ENCODE measurements around the gene PLA2G2A.

The PLA2G2A gene

DNA sequence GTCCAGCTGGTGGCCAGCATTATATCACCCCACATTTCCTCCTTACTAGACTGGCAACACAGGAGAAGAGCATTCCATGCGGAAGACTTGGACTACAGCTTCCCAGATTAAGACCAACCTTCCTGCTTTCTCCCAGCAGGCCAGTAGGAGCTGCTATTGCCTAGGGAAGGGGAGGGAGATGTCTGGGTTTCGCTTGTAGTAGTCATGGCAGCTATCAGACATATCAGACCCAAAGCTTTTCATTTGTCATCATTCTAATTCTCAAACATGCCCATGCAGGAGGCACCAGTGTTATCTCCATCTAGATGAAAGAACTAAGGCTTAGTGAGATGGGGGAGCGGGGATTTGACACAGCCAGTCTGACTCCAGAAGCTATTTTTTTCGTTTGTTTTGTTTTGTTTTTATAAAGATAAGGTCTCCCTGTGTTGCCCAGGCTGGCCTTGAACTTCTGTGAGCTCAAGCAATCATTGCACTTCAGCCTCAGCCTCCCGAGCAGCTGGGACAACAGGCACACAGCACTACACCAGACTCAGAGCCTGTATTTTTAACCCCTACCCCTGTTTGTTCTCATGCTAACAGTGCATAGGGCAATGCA lies 4.5 kb downstream of the PLA2G2A start:
- in situ Hi-C loops (cut with HindIII; ENCODE audit: low sequenced_read_pairs): no loop called here

DNA sequence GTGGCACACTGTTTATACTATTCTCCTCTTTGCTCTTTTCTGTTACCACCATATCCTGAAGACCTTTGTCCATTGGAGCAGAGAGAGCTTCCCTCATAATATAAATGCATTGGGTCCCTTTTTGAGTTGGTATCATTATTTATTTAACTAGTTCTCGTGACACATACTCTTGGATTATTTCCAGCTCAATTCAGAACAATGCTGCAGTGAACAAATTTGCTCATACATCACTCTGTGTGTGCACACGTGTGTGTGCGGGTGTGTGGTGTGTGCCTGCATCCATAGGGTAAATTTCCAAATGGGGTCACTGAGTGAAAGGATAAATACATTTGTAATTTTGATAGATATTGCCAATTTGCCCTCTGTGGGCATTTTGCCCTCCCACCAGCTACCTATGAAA lies 5.8 kb downstream of the PLA2G2A start:
- in situ Hi-C loops (cut with HindIII; ENCODE audit: low sequenced_read_pairs): no loop called here

DNA sequence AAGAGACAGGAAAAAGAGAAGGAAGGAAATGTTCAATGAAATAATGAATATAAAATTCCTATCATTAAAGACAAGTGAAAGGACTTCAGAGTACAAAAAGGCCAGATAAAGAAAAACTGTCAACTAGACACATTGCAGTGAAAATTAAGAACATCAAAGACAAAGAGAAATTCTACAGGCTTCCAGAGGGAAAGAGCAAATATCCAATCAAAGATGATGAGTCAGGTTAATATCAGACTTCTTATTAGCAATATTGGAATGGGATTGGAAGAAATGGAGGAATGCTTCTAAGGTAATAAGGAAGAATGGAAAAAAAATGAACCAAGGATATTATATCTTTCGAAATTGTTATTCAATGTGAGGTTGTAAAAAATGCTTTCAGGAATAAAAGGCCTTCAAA lies 7.8 kb downstream of the PLA2G2A start:
- in situ Hi-C loops (cut with HindIII; ENCODE audit: low sequenced_read_pairs): no loop called here

GRCh38 chr1:19969898-19970660 lies 9.3 kb downstream of the PLA2G2A start:
- in situ Hi-C loops (cut with HindIII; ENCODE audit: low sequenced_read_pairs): no loop called here

DNA sequence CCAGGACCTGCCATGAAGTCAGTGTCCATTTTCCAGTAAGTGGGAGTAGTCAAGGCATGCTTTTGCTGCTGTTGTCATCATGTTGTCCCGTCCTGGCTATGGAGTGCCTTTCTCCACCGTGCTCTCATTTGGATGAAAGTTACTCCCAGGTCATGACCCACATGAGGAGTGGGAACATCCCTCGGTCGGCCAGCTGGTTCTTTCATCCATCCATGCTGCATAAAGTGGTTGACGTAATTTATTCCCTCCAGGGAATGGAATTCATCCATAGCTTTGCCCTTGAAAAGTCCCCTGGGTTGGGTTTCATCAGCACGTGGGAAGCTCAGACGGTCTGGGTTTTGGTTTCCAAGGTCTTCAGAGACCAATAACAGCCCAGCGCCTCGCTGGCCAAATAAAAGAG lies 11.6 kb downstream of the PLA2G2A start:
- in situ Hi-C loops (cut with HindIII; ENCODE audit: low sequenced_read_pairs): no loop called here

DNA sequence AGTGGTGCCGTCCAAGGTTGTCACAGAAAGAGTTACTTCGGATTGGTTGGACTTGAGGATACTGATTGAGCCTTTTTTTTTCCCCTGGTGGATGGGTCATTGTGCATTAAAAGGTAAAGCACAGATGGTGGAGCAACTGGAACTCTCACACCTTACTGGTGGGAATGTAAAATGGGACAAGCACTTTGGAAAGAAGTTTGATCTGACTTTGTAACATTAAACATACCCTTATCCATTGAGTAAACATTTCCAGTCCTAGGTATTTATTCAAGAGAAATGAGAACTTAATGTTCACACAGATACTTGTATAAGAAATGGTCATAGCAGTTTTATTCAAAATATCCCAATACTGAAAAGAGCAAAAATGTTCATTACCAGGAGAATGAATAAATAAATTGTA lies 14.9 kb downstream of the PLA2G2A start:
- in situ Hi-C loops (cut with HindIII; ENCODE audit: low sequenced_read_pairs): no loop called here

GRCh38 chr1:19963636-19964035 lies 15.8 kb downstream of the PLA2G2A start:
- in situ Hi-C loops (cut with HindIII; ENCODE audit: low sequenced_read_pairs): no loop called here

DNA sequence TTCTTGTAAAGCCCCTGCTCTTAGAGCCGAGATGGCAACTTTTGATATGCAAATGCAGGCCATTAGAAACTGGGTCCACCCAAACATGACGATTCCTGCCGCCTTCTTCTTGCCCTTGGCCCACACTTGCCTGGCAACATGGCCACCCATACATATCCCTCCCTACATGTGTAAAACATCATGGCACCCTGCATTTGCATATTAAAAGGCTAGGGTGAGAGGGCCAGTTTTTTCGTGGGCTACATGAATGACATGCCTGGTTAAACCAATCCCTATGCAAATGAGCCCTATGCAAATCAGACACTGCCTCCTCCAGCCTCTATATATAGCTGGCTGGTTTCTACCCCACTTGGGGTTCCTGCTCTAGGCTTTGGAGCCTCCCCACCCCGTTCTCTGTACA lies 18.8 kb downstream of the PLA2G2A start:
- in situ Hi-C loops (cut with HindIII; ENCODE audit: low sequenced_read_pairs): no loop called here

GRCh38 chr1:19957779-19958178 lies 21.6 kb downstream of the PLA2G2A start:
- in situ Hi-C loops (cut with HindIII; ENCODE audit: low sequenced_read_pairs): no loop called here

- in situ Hi-C loops (cut with HindIII; ENCODE audit: low sequenced_read_pairs): no loop called here
Measured at GRCh38 chr1:19955534-19956170, 23.8 kb downstream of the PLA2G2A start.

- in situ Hi-C loops (cut with HindIII; ENCODE audit: low sequenced_read_pairs): no loop called here
Measured at GRCh38 chr1:19954059-19954458, 25.4 kb downstream of the PLA2G2A start.

GRCh38 chr1:19949016-19949415 lies 30.4 kb downstream of the PLA2G2A start:
- in situ Hi-C loops (cut with HindIII; ENCODE audit: low sequenced_read_pairs): loop anchor here (10.0 kb wide), 1 partner anchor 206 kb away; no protein-coding TSS in a partner anchor

DNA sequence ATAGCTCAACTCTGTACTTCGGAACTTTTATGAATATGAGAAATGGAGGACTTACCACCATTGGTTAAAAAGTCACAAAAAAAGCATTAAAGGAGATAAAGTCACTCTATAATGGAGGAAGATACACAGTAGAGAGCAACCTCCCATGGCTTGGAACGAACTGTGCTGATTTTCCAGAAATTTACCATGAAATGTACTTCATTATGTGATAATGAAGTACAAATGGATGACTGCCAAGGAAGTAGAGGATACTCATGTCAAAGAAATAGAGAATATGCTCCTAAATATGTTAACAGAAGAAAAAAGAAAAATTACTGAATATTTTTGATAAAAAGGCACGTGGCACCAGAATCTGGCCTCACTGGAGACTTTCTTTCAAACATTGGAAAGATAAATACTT lies 32.4 kb downstream of the PLA2G2A start:
- in situ Hi-C loops (cut with HindIII; ENCODE audit: low sequenced_read_pairs): loop anchor here (10.0 kb wide), 1 partner anchor 208 kb away; no protein-coding TSS in a partner anchor

- in situ Hi-C loops (cut with HindIII; ENCODE audit: low sequenced_read_pairs): loop anchor here (10.0 kb wide), 1 partner anchor 208 kb away; no protein-coding TSS in a partner anchor
Measured at GRCh38 chr1:19946331-19946751, 33.1 kb downstream of the PLA2G2A start.

DNA sequence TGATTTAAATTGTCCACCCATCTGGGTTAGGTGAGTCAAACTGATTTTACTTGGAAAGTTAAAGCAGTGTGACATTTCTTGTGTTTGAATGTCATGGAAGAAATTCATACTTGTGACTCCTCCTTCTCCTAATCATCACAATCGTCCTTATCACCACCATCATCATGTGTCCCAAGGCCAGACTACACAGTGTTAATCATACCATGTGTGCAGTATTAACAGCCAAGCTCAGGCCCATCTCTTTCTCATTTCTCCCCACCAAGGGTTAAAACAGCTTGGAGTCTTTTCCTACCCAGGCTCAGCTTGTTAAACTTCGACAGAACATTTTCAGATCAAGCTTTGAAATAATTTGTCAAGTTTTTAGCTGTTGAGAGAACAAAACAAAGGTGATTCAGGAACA lies 33.5 kb downstream of the PLA2G2A start:
- in situ Hi-C loops (cut with HindIII; ENCODE audit: low sequenced_read_pairs): loop anchor here (10.0 kb wide), 1 partner anchor 209 kb away; no protein-coding TSS in a partner anchor

DNA sequence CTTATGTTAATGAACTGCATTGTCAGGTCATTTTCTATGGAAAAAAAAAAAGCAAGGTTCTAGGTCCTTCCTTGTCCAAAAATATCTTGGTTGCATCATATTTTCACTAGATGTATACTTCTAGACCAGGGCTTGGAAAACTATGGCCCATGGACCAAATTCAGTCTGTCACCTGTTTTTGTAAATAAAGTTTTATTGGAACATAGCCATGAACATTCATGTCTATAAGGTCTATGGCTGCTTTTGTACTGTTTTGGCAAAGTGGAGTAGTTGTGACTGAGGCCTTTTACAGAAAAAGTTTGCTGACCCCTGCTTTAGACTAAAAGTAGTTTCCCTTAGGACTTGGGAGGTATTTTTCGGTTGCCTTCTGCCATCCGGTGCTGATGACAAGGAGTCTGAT lies 36.8 kb downstream of the PLA2G2A start:
- in situ Hi-C loops (cut with HindIII; ENCODE audit: low sequenced_read_pairs): loop anchor here (10.0 kb wide), 1 partner anchor 212 kb away; no protein-coding TSS in a partner anchor

DNA sequence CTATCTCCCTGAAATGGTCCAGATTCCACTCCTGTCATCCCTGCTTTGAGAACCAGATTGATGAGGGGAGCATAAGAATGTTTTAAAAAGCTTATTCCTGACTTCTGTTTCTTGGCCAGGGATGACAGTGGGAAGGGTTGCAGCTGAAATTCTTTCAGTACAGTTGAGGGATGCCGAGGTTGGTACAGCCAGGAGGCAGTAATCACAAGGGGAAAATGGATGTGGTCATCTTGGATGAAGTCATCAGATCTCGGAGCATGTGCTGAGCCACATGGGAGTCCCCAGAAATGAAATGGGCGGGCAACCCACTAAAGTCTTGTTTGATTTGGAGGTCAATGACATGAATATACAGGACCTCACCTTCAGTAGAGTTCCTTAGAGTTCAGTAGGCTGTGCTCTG lies 37.3 kb downstream of the PLA2G2A start:
- in situ Hi-C loops (cut with HindIII; ENCODE audit: low sequenced_read_pairs): loop anchor here (10.0 kb wide), 1 partner anchor 213 kb away; no protein-coding TSS in a partner anchor

GRCh38 chr1:19941206-19941568 lies 38.2 kb downstream of the PLA2G2A start:
- in situ Hi-C loops (cut with HindIII; ENCODE audit: low sequenced_read_pairs): loop anchor here (10.0 kb wide), 1 partner anchor 214 kb away; no protein-coding TSS in a partner anchor

DNA sequence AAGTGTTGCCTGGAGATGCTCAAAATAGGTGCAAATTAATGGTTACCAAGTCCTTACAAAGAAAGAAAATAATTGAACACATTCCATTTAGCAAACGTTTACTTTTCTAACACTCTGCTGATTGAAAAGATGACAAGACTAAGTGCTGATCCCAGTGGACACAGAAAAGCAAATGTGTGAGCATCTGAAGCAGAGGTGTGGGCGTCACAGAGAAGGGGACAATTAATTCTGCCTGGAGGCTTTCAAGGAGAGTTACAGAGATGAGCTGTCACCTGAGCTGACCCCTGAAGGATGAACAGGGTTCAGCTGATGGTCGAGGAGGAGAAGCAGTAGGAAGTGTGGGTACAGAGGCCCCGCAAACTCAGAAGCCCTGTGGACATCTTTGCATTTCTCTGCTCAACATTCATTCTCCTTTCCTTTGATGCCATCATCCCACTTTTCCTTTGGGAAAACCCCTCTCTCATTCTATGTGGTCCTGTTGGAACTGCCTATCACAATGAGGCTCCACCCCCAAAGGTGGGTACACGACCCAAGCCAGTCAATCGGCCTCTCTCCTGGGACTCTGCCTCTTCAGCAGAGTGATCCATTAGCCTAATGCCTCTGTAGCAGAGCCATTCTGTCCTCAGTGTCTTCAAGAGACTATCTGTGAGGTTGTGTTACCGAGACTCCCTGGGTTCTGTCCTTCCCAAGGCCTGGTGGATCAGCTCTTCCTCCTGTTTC lies 38.8 kb downstream of the PLA2G2A start:
- in situ Hi-C loops (cut with HindIII; ENCODE audit: low sequenced_read_pairs): loop anchor here (10.0 kb wide), 1 partner anchor 214 kb away; no protein-coding TSS in a partner anchor

- in situ Hi-C loops (cut with HindIII; ENCODE audit: low sequenced_read_pairs): no loop called here
Measured at GRCh38 chr1:19938472-19938871, 40.9 kb downstream of the PLA2G2A start.

All from endothelial cell of hepatic sinusoid (primary cell).